DMS79 (cell line): ENCODE results near the gene SLC12A4.
"Not testable (repeated sequence)": the region's sequence is repeated elsewhere in the genome, so short reads cannot be mapped to it uniquely, and the experiment has no call there.

Experiments
- DNase-seq: peaks from one replicate; lab custom pipeline; 2025; lab: John Stamatoyannopoulos, UW

SLC12A4 gene

DNA sequence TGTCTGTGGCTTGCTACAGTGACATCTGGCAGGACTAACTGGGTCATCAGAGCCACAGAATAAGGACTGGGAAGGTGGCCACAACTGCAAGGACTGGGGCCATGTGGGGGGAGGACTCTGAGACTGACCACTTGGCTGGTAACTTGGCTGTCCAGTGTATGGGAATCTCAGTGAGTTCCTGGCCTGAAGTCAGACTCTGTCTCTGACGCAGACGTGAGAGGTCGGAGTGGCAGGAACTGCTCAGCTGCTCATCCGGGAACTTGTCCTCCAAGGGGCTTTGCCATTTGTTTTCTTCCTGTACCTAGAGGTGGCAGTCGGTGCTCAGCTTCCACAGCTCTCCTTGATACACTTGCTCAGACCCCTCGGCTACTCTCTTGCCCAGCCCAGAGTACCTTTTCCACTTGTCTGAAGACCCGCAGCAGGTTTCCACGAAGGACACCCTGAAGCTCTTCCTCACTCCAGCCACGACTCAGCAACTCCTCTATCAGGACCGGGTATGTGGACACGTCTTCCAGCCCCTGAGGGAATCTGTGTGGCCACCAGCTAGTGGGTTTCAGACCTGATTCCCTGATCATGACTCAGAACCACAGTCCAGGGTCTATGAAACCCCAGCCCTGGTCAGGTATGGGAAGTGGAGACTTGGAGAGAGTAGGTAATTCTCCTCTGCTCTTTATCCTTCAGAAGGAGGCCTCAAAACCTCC is 19.2 kb upstream of the SLC12A4 start:
- DNase-seq: no peak

DNA sequence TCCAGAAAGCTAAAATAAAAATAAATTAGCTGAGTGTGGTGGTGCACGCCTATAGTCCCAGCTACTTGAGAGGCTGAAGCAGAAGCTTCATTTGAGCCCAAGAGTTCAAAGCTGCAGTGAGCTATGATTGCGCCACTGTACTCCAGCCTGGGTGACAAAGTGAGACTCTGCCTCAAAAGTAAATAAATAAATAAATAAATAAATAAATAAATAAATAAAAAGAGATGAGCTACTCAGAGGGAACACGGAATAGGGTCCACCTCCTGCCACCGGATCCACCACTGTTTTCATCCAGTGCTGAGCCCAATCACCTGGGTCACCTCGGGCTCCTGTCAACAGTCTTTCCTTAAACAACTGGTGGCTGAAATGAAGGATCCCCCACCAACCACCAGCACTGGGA is 18.5 kb upstream of the SLC12A4 start:
- DNase-seq: no peak

GRCh38 chr16:67982011-67982696 is 13.7 kb upstream of the SLC12A4 start:
- DNase-seq: no peak

- no peak for DNase-seq
Observed at GRCh38 chr16:67979955-67980678, 11.7 kb upstream of the SLC12A4 start, which contains the start of gene DPEP3. DPEP3 (minus strand) TSS chr16:67980499; CDS start chr16:67980380, 119 bp downstream.

DNA sequence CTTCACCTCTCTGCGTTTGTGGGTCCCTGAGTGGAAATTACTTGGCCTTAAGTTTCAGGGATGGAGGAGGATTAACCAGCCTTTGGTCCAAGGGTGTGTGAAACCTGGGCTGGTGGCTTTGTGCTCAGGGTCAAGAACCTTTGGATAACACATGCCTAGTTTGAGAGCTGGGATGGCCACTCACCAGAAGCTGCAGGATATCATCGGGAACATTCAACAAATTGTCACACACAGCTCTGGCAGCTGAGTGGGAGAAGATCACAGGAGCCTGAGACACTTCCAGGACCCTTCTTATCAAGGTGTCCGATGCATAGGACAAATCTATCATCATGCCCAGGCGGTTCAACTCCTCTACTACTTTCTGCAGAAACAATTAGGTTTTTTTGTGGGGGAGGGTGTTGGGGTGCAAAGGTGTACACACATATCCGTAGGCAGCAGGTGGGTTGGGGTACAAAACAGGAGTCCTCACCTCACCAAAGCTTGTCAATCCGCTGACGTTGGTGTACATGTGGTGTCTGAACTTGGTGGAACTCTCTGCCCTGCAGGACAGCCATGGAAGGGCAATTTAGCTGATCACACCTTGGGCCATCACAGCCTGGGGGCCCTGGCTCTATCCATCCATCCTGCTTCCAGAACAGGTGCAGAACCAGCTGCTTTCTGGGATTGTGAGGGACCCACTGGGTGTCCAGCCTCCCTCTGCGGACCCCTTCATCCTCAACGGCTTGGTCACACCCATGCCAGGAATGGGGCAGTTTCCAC is 9.2 kb upstream of the SLC12A4 start:
- DNase-seq: no peak

- no peak for DNase-seq
Observed at GRCh38 chr16:67977005-67977404, 8.6 kb upstream of the SLC12A4 start.

- DNase-seq: no peak
Observed at GRCh38 chr16:67976205-67976604, 7.8 kb upstream of the SLC12A4 start.

- DNase-seq: no peak
Observed at GRCh38 chr16:67975321-67976105, 7.1 kb upstream of the SLC12A4 start.

DNA sequence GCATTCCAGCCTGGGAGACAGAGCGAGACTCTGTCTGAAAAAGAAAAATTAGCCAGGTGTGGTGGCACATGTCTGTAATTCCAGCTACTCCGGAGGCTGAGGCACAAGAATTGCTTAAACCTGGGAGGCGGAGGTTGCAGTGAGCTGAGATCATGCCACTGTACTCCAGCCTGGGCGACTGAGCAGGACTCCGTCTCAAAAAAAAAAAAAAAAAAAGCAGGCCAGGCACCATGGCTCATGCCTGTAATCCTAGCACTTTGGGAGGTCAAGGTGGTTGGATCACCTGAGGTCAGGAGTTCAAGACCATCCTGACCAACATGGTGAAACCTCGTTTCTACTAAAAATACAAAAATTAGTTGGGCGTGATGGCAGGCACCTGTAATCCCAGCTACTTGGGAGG is 3.8 kb upstream of the SLC12A4 start:
- DNase-seq: not testable (repeated sequence)

DNA sequence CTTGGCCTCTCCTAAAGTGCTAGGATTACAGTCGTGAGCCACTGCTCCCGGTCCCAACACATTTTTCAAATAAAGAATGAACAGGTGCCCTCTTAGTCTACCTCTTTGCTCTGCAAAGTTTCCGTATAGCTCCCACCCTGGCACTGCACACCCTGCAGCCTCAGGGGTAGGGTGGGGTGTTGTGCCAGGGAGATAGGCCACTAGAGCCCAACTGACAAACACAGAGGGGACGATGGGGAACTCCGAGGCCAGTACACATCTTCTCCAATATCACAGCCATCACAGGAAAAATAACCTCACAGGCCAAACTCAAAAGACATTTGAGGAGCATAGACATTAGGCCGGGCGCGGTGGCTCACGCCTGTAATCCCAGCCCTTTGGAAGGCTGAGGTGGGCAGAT is 2.7 kb upstream of the SLC12A4 start:
- no peak for DNase-seq

- no peak for DNase-seq
Observed at GRCh38 chr16:67969254-67970039, 1.0 kb upstream of the SLC12A4 start.

DNA sequence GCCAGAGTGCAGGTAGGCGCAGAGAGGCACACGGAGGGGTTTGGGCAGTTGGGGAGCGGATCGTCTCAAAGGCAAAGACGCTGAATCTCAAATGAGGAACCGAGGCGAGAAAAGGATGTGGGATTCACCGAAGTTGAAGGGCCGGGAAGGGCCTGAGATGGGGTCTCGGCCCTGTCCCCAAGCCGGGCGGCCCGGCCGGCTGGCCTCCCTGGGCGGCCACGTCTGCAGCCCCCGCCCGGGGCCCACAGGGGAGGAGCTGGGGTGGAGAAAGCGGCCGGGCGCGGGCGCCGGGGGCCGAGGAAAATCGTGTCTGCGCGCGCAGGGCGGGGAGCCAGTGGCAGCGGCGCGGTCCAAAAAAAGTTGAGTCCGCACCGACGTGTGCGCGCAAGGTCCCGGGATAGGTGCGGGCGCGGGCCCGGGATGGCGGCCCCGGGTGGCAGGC is 458 bp downstream of the SLC12A4 start:
- DNase-seq: no peak

- no peak for DNase-seq
Observed at GRCh38 chr16:67967183-67967957, 1.1 kb downstream of the SLC12A4 start.

DNA sequence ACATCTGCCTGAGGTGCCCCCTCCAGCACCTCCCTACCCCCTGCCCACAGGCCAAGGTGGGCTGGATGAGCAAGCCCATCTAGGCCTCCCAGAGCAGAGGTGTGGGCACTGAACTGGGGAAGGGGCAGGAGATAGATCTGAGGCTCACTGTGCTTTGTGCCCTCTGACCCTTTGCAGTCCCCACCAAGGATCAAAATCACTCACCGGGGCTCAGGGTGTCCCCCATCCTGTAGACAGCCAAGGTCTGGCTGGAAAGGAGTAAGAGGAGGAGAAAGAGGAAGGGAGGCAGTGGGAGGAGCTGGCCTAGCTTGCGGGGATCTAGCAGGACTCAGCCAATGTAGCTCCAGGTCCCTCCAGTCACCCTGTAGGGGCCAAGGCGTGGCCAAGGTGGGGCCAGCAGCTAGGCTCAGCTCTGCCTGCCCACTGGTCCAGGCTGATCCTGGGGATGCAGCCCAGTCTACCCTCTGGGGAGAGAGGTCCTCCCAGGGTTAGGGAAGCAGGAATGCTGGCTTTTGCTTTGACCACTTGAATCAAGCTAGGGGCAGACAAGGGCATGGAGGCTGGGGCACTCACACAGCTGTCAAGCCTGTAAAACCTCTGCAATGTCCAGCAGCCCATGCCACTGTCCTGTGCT is 1.8 kb downstream of the SLC12A4 start:
- DNase-seq: no peak

GRCh38 chr16:67965668-67966548 is 2.5 kb downstream of the SLC12A4 start:
- DNase-seq: no peak

DNA sequence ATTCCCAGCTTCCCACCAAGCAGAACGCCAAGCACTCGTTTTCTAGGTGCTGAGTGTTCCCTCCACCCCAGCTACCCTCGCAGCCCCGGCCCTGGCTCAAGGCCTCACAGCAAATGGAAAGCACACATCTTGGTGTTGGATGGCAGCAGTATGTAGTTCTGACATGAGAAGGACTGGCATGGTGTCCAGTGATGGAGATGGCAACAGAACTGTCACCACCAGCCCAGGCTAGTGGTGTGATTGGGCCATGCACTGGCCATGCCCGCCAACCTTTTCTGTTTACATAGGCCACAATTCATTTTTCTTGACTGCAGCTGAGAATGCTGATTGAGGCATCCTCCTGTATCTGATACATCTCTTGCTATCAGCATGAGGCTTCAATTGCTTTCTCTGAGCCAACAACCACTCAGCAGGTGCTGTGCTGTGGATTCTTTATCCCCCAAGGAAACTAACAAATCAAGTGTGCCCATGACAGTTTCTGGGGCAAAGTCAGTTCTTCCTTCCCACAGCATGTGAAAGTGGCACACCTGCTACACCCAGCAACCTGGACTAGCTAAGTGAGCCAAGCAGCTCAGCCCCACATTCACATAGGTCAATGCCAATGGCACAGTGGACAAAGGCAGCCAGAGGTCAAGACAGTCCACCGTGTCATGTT is 3.8 kb downstream of the SLC12A4 start:
- DNase-seq: no peak

DNA sequence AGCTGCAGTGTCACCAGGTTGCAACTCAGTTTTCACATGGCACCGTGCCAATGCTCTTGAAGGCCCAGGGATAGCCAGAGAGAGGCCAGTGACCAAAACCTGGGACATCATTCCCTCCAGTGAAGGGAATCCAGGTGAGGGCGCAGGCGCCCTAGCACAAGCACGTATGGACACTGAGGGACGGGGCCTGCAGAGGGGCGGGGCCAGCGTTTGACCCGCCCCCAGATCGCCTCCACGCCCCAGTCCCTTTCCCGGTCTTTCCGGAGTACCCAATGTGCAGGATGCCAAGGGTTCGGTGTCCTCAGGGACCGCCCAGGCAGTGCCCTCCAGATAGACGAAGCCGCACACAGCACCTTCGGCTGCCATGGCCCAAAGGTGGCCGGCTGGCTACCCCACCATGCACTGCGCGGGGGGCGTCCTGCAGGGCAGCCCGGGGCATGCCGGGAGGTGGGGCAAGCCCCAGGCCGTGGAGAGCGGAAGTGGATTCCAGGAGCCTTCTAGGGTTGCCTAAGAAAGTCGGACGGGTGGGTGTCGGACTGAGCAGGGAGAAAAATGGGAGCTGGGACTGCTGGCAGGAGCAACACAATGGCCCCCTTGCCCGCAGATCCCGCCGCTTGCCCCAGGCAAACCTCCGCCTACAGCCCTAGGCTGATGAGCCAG is 4.6 kb downstream of the SLC12A4 start:
- DNase-seq: no peak
